ENCODE data around the gene UPF1. TPM values are rescaled to one million over a fixed set of nuclear protein-coding genes. Genes with fewer than 3 reads are reported as not detected.

Gene UPF1
- total and polyA plus RNA-seq, 4 donors: 48.3 to 89.2 (median 64.5) TPM

DNA sequence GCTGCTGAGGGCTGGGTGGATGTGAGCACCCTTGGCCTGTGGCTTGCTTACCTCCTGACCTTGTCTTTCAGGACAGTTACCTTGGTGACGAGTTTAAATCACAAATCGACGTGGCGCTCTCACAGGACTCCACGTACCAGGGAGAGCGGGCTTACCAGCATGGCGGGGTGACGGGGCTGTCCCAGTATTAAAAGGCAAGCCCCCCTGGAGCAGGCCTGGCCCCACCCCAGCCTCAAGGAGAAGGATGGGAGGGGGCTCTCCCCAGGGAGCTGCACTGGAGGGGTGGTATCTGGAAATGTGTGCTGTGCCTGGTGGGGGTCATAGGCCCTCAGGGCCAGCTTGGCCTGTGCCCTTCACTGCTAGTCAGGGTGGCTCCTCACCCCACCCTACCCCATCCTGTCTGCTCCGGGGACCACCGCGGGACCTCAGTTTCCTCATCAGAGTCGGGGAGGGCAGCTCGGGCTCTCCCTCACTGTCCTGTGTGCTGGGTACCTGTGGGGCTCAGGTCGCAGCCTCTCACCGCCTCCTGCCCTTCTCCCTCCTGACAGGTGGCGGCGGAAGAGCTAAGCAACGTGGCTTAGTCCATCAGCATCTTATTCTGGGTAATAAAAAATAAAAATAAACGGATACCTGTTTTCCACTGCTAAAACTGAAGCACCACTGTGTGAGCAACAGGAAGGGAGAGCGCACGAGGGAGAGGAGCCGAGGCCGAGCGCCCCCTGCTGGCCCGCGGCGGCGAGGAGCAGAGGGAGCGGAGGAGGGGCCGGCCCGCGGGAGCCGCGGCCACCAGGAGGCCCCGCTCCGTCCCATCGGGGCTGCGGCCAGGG is 34.4 kb downstream of the UPF1 start:
- Histone ChIP-seq H3K9ac (ENCODE audit: insufficient read depth in 1 of 2, low read length in 2 of 2) (no peak overlapping the region), H3K4me3 (no peak overlapping the region), H3K4me1 (ENCODE audit: control insufficient read depth in 5 of 5, insufficient read depth in 5 of 5, low read length in 5 of 5) (peaks cover 0 to 9% (median 3%) of the 10 kb centered on the region in 5 donors), H3K9me3 (ENCODE audit: control insufficient read depth in 4 of 4, insufficient read depth in 3 of 4, low read length in 3 of 4) (no peaks in the 10 kb centered on the region), H3K27me3 (ENCODE audit: control insufficient read depth in 3 of 3, insufficient read depth in 3 of 3, low read length in 2 of 3) (peaks cover 0 to 15% (median 5%) of the 10 kb centered on the region in 3 donors), H3K36me3 (ENCODE audit: control insufficient read depth in 4 of 4, insufficient read depth in 4 of 4, low read length in 4 of 4) (peaks cover 6 to 60% (median 32%) of the 10 kb centered on the region in 4 donors), H3K27ac (ENCODE audit: low read depth in 1 of 2, low read length in 1 of 2) (no peak overlapping the region)
- ATAC-seq (ENCODE audit: insufficient read depth, low FRiP score): peak; percentile 80
- peak; percentile 62 to 70 (median 67) for DNase-seq
- WGBS, 2 donors: 39 to 41% methylated on average over 38 of the region's 38 CpGs
- TF ChIP-seq, protein P1, sequence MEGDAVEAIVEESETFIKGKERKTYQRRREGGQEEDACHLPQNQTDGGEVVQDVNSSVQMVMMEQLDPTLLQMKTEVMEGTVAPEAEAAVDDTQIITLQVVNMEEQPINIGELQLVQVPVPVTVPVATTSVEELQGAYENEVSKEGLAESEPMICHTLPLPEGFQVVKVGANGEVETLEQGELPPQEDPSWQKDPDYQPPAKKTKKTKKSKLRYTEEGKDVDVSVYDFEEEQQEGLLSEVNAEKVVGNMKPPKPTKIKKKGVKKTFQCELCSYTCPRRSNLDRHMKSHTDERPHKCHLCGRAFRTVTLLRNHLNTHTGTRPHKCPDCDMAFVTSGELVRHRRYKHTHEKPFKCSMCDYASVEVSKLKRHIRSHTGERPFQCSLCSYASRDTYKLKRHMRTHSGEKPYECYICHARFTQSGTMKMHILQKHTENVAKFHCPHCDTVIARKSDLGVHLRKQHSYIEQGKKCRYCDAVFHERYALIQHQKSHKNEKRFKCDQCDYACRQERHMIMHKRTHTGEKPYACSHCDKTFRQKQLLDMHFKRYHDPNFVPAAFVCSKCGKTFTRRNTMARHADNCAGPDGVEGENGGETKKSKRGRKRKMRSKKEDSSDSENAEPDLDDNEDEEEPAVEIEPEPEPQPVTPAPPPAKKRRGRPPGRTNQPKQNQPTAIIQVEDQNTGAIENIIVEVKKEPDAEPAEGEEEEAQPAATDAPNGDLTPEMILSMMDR (IDR thresholded peaks at IDR 0.05; ENCODE audit: control extremely low read depth, extremely low read depth): peak; percentile 63

DNA sequence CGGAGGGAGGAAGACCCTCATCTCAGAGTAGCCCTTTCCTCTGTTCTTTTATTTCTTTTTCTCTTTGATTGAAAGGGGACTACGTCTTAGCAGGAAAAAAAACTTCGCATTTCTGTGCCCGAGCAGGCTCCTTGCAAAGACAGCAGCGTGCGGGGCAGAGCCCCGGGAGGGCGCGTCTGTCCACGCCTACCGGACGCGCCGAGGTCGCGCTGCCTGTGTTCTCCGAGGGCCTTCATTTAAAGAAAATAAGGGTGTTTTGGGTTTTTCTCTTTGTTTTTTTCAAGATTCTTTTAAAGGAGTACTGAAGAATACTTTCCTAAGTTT is 35.0 kb downstream of the UPF1 start:
- Histone ChIP-seq H3K4me1 (ENCODE audit: control insufficient read depth in 5 of 5, insufficient read depth in 5 of 5, low read length in 5 of 5) (peaks cover 0 to 9% (median 3%) of the 10 kb centered on the region in 5 donors), H3K36me3 (ENCODE audit: control insufficient read depth in 4 of 4, insufficient read depth in 4 of 4, low read length in 4 of 4) (peaks cover 6 to 54% (median 28%) of the 10 kb centered on the region in 4 donors), H3K9ac (ENCODE audit: insufficient read depth in 1 of 2, low read length in 2 of 2) (no peak overlapping the region), H3K4me3 (no peak overlapping the region), H3K9me3 (ENCODE audit: control insufficient read depth in 4 of 4, insufficient read depth in 3 of 4, low read length in 3 of 4) (no peaks in the 10 kb centered on the region), H3K27ac (ENCODE audit: low read depth in 1 of 2, low read length in 1 of 2) (no peak overlapping the region), H3K27me3 (ENCODE audit: control insufficient read depth in 3 of 3, insufficient read depth in 3 of 3, low read length in 2 of 3) (peaks cover 0 to 19% (median 10%) of the 10 kb centered on the region in 3 donors)
- ATAC-seq (ENCODE audit: insufficient read depth, low FRiP score) (no peak), DNase-seq (no peak)
- 80 to 90% methylated on average over 17 of the region's 17 CpGs for WGBS, 2 donors
- TF ChIP-seq, protein P1 (IDR thresholded peaks at IDR 0.05; ENCODE audit: control extremely low read depth, extremely low read depth): no peak

DNA sequence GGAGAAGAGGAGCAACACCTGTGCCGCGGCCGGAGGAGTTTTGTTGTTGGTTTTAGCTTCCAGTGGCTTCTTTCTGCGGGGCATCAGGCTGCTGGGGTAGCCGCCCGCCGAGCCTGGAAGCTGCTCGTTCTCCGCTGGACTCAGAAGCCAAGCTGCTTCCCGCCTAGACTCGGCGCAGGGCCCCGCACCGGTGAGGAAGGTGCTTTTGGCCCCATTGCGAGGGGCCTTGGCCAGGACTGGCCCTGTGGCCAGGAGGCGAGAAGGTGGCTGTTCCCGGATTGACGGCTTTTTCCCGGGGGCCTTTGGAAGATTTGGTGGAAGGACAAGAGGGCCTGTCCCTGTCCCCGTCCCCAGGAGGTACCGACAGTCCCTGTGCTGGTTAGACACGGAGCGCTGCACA is 35.4 kb downstream of the UPF1 start:
- H3K27me3 ChIP-seq (ENCODE audit: control insufficient read depth in 3 of 3, insufficient read depth in 3 of 3, low read length in 2 of 3): peaks cover 0 to 19% (median 12%) of the 10 kb centered on the region in 3 donors
- H3K4me3 ChIP-seq: no peak overlapping the region
- peaks cover 0 to 9% (median 3%) of the 10 kb centered on the region in 5 donors for H3K4me1 ChIP-seq (ENCODE audit: control insufficient read depth in 5 of 5, insufficient read depth in 5 of 5, low read length in 5 of 5)
- TF ChIP-seq, protein P1 (IDR thresholded peaks at IDR 0.05; ENCODE audit: control extremely low read depth, extremely low read depth): no peak
- 96 to 97% methylated on average over 23 of the region's 23 CpGs for WGBS, 2 donors
- no peak for ATAC-seq (ENCODE audit: insufficient read depth, low FRiP score)
- no peak overlapping the region for H3K9ac ChIP-seq (ENCODE audit: insufficient read depth in 1 of 2, low read length in 2 of 2)
- H3K27ac ChIP-seq (ENCODE audit: low read depth in 1 of 2, low read length in 1 of 2): no peak overlapping the region
- H3K36me3 ChIP-seq (ENCODE audit: control insufficient read depth in 4 of 4, insufficient read depth in 4 of 4, low read length in 4 of 4): peaks cover 3 to 50% (median 25%) of the 10 kb centered on the region in 4 donors
- H3K9me3 ChIP-seq (ENCODE audit: control insufficient read depth in 4 of 4, insufficient read depth in 3 of 4, low read length in 3 of 4): no peaks in the 10 kb centered on the region
- no peak for DNase-seq
